ENCODE data around the gene ATP1A2. TPM values are rescaled to one million over a fixed set of nuclear protein-coding genes. Genes with fewer than 3 reads are reported as not detected.

The ATP1A2 gene
- total and polyA plus RNA-seq, 10 of the 15 experiments (the other 5 are each of a cell fraction or from before 2014, with no cell fraction given): 0.15 TPM; not detected in 9

DNA sequence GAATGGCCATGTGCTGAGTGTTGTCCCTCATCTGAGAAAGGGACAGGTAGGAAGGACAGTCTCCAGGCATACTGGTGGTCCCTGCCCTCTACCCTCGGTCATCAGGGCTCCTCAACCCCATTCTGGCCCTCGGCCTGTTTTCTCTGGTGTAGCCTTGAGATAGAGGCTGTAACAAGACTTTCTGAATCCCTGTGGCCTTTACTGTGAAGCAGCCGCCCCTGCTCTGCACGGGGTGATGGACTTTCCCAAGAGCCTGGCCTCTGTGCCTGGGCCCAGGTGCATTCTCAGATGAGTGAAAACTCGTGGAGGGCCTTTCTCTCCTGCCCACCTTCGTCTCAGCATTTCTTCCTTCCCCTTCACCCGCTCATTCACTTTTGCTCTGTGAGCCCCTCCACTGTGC, 71.8 kb downstream of the ATP1A2 start:
- Histone ChIP-seq H3K4me1 (ENCODE audit: control insufficient read depth, insufficient read depth, low read length) (peaks cover 4% of the 10 kb centered on the region; the same call in 1 of the 2 replicates), H3K27me3 (replicated peaks in 1 of 2; ENCODE audit: control insufficient read depth in 2 of 2, insufficient read depth in 2 of 2, low read length in 1 of 2) (peaks cover 0 to 3% of the 10 kb centered on the region in 2 experiments; a peak in 1 of 4 replicates), H3K4me3 (no peak overlapping the region), H3K9ac (ENCODE audit: control insufficient read depth, insufficient read depth, low read length) (no peak overlapping the region), H3K79me2 (ENCODE audit: control insufficient read depth, insufficient read depth, low read length) (no peaks in the 10 kb centered on the region), H2AFZ (ENCODE audit: control insufficient read depth, low read depth, low read length) (no peak overlapping the region), H3K27ac (ENCODE audit: control insufficient read depth, insufficient read depth) (no peak overlapping the region), H3K9me3 (replicated peaks; ENCODE audit: control insufficient read depth, insufficient read depth, low read length) (no peaks in the 10 kb centered on the region), H4K20me1 (ENCODE audit: control insufficient read depth, insufficient read depth) (no peaks in the 10 kb centered on the region), H3K36me3 (ENCODE audit: control insufficient read depth in 2 of 2, insufficient read depth in 2 of 2, low read length in 1 of 2) (no peaks in the 10 kb centered on the region), H3K4me2 (ENCODE audit: control insufficient read depth, insufficient read depth) (no peak overlapping the region)
- FAIRE-seq (no peak), ATAC-seq (no peak), DNase-seq (ENCODE audit: low read depth, low spot score) (no peak)
- in situ Hi-C loops (cut with MboI): no loop called here
- intact Hi-C loops (cut with micrococcal nuclease; ENCODE audit: unreplicated experiment): no loop called here
- no TSS peak for BruUV-seq (replicated peaks)
- ChIA-PET RAD21 (ENCODE audit: unreplicated experiment) (interaction anchor here (1.0 kb wide), 1 partner anchor 104 kb away, joined by 4 read pairs; no protein-coding TSS in a partner anchor), CTCF (interaction anchor here (1.0 to 8.7 kb wide), 5 partner anchors 65 to 189 kb away, joined by 3 to 273 read pairs (median 64); no protein-coding TSS in a partner anchor), POLR2A (no interaction called here), SMC1A (ENCODE audit: uncharacterized antibody, unreplicated experiment) (interaction anchor here (0.9 to 1.1 kb wide), 4 partner anchors 9 to 104 kb away, joined by 3 to 7 read pairs (median 3); no protein-coding TSS in a partner anchor)
- 26% methylated on average over 7 of the region's 7 CpGs for WGBS (ENCODE audit: insufficient coverage, insufficient replicate concordance, low lambda C conversion rate, missing lambda C conversion rate)
- no peak for TF ChIP-seq ESRRA (IDR thresholded peaks at IDR 0.05; ENCODE audit: low read length)
- TF ChIP-seq MTA2 (IDR thresholded peaks at IDR 0.05; ENCODE audit: low read depth): no peak
- TF ChIP-seq NFIC (IDR thresholded peaks at IDR 0.05; ENCODE audit: low read depth, low read length): no peak
- TF ChIP-seq NFYB (IDR thresholded peaks at IDR 0.05; ENCODE audit: insufficient read depth, low read depth, low read length): no peak
- no peak for TF ChIP-seq MEF2A (IDR thresholded peaks at IDR 0.05; ENCODE audit: insufficient read depth, low read depth, low read length)
- no peak for TF ChIP-seq TCF12 (IDR thresholded peaks at IDR 0.05; ENCODE audit: low read depth, low read length)
- TF ChIP-seq, protein P1, sequence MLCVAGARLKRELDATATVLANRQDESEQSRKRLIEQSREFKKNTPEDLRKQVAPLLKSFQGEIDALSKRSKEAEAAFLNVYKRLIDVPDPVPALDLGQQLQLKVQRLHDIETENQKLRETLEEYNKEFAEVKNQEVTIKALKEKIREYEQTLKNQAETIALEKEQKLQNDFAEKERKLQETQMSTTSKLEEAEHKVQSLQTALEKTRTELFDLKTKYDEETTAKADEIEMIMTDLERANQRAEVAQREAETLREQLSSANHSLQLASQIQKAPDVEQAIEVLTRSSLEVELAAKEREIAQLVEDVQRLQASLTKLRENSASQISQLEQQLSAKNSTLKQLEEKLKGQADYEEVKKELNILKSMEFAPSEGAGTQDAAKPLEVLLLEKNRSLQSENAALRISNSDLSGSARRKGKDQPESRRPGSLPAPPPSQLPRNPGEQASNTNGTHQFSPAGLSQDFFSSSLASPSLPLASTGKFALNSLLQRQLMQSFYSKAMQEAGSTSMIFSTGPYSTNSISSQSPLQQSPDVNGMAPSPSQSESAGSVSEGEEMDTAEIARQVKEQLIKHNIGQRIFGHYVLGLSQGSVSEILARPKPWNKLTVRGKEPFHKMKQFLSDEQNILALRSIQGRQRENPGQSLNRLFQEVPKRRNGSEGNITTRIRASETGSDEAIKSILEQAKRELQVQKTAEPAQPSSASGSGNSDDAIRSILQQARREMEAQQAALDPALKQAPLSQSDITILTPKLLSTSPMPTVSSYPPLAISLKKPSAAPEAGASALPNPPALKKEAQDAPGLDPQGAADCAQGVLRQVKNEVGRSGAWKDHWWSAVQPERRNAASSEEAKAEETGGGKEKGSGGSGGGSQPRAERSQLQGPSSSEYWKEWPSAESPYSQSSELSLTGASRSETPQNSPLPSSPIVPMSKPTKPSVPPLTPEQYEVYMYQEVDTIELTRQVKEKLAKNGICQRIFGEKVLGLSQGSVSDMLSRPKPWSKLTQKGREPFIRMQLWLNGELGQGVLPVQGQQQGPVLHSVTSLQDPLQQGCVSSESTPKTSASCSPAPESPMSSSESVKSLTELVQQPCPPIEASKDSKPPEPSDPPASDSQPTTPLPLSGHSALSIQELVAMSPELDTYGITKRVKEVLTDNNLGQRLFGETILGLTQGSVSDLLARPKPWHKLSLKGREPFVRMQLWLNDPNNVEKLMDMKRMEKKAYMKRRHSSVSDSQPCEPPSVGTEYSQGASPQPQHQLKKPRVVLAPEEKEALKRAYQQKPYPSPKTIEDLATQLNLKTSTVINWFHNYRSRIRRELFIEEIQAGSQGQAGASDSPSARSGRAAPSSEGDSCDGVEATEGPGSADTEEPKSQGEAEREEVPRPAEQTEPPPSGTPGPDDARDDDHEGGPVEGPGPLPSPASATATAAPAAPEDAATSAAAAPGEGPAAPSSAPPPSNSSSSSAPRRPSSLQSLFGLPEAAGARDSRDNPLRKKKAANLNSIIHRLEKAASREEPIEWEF (IDR thresholded peaks at IDR 0.05; ENCODE audit: insufficient replicate concordance, low read depth, low read length): no peak
- TF ChIP-seq, protein P2, sequence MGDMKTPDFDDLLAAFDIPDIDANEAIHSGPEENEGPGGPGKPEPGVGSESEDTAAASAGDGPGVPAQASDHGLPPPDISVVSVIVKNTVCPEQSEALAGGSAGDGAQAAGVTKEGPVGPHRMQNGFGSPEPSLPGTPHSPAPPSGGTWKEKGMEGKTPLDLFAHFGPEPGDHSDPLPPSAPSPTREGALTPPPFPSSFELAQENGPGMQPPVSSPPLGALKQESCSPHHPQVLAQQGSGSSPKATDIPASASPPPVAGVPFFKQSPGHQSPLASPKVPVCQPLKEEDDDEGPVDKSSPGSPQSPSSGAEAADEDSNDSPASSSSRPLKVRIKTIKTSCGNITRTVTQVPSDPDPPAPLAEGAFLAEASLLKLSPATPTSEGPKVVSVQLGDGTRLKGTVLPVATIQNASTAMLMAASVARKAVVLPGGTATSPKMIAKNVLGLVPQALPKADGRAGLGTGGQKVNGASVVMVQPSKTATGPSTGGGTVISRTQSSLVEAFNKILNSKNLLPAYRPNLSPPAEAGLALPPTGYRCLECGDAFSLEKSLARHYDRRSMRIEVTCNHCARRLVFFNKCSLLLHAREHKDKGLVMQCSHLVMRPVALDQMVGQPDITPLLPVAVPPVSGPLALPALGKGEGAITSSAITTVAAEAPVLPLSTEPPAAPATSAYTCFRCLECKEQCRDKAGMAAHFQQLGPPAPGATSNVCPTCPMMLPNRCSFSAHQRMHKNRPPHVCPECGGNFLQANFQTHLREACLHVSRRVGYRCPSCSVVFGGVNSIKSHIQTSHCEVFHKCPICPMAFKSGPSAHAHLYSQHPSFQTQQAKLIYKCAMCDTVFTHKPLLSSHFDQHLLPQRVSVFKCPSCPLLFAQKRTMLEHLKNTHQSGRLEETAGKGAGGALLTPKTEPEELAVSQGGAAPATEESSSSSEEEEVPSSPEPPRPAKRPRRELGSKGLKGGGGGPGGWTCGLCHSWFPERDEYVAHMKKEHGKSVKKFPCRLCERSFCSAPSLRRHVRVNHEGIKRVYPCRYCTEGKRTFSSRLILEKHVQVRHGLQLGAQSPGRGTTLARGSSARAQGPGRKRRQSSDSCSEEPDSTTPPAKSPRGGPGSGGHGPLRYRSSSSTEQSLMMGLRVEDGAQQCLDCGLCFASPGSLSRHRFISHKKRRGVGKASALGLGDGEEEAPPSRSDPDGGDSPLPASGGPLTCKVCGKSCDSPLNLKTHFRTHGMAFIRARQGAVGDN (IDR thresholded peaks at IDR 0.05): no peak
- TF ChIP-seq, protein P3, sequence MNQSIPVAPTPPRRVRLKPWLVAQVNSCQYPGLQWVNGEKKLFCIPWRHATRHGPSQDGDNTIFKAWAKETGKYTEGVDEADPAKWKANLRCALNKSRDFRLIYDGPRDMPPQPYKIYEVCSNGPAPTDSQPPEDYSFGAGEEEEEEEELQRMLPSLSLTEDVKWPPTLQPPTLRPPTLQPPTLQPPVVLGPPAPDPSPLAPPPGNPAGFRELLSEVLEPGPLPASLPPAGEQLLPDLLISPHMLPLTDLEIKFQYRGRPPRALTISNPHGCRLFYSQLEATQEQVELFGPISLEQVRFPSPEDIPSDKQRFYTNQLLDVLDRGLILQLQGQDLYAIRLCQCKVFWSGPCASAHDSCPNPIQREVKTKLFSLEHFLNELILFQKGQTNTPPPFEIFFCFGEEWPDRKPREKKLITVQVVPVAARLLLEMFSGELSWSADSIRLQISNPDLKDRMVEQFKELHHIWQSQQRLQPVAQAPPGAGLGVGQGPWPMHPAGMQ (IDR thresholded peaks at IDR 0.05; ENCODE audit: borderline replicate concordance): no peak
